ENCODE data around the gene FBXL16.

DNA sequence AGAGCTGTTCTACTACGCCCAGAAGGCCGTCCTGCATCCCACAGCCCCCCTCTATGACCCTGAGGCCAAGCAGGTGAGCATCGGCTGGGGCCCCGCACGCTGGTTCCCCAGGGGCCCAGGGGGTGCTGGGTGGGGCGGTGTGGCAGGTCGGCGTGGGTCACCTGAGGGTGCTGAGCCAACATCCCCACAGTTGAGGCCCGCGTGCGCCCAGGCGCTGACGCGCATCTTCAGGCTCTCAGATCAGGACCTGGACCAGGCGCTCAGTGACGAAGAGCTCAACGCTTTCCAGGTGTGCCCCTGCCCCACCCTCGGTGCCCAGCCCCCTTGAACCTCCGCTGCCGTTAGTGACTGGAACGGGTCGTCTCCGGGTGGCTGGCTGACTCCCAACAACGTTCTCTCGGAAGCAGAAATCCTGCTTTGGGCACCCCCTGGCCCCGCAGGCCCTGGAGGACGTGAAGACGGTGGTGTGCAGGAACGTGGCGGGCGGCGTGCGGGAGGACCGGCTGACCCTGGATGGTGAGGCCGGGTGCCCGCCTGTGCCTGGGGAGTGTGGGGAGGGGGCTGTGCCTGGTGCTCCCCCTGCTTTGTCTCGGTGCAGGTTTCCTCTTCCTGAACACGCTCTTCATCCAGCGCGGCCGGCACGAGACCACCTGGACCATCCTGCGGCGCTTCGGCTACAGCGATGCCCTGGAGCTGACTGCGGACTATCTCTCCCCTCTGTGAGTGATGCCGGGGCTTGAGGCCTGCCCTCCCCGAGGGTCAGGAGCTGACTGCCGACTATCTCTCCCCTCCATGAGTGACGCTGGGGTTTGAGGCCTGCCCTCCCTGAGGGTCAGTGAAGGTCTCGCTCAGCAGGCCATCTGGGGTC, 34.9 kb downstream of the FBXL16 start:
- TF ChIP-seq, protein P1, sequence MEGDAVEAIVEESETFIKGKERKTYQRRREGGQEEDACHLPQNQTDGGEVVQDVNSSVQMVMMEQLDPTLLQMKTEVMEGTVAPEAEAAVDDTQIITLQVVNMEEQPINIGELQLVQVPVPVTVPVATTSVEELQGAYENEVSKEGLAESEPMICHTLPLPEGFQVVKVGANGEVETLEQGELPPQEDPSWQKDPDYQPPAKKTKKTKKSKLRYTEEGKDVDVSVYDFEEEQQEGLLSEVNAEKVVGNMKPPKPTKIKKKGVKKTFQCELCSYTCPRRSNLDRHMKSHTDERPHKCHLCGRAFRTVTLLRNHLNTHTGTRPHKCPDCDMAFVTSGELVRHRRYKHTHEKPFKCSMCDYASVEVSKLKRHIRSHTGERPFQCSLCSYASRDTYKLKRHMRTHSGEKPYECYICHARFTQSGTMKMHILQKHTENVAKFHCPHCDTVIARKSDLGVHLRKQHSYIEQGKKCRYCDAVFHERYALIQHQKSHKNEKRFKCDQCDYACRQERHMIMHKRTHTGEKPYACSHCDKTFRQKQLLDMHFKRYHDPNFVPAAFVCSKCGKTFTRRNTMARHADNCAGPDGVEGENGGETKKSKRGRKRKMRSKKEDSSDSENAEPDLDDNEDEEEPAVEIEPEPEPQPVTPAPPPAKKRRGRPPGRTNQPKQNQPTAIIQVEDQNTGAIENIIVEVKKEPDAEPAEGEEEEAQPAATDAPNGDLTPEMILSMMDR (IDR thresholded peaks at IDR 0.05; ENCODE audit: low read depth, low read length, poor library complexity, severe bottlenecking): no peak
- TF ChIP-seq EZH2phosphoT487 (IDR thresholded peaks at IDR 0.05; ENCODE audit: borderline replicate concordance, low read length): no peak
